Breast epithelium (tissue), 4 donors: ENCODE data around the gene CFHR1. TPM values are rescaled to one million over a fixed set of nuclear protein-coding genes. Genes with fewer than 3 reads are reported as not detected.
A peak's percentile ranks its signal among the peaks of the same experiment; 100 is the strongest.

Experiments used
- DNase-seq, 2 donors: peaks; one replicate each; pipeline ENCODE4 v3.0.0-alpha.2; 2019; ENCODE audit warnings: low spot score in 2 of 2
- H3K27ac ChIP-seq, 2 donors: fragments of 200-600 bp; sonication (generic) in 1 of 2; one replicate each; pipeline ENCODE4 v1.5.1; 2016 to 2019; ENCODE audit warnings: mild to moderate bottlenecking in 1 of 2
- H3K27me3 ChIP-seq, 2 donors: fragments of 200-600 bp; sonication (generic) in 1 of 2; one replicate each; pipeline versions ENCODE4 v1.5.1 to v1.6.0; 2017 to 2019; ENCODE audit warnings: control low read depth in 1 of 2, mild to moderate bottlenecking in 1 of 2
- H3K36me3 ChIP-seq: fragments of 200-600 bp; one replicate; pipeline ENCODE4 v1.5.1; 2019
- H3K4me1 ChIP-seq, 2 donors: fragments of 200-600 bp; sonication (generic); one replicate each; pipeline ENCODE4 v1.5.1; 2016 to 2019; ENCODE audit warnings: control low read depth in 1 of 2
- H3K4me3 ChIP-seq, 3 donors: fragments of 200-600 bp; sonication (generic); 1 replicate in 2 of 3; 2 replicates in 1 of 3; pipeline ENCODE4 v1.5.1; 2016 to 2019; ENCODE audit warnings: mild to moderate bottlenecking in 3 of 3, moderate library complexity in 2 of 3
- H3K9me3 ChIP-seq, 2 donors: fragments of 200-600 bp; sonication (generic) in 1 of 2; one replicate each; pipeline ENCODE4 v1.5.1; 2016 to 2019; ENCODE audit warnings: control low read depth in 1 of 2
- POLR2A ChIP-seq: fragments of 450-650 bp; IDR thresholded peaks from one replicate; pipeline ENCODE4 v1.6.1; 2016; ENCODE audit warnings: antibody characterized with exemption, mild to moderate bottlenecking, moderate library complexity
- intact Hi-C: fragments of 100-400 bp; cut with DNase I; formaldehyde crosslinking; loops from one replicate; pipeline ENCODE4 v1.15.1; 2023; ENCODE audit warnings: low total_unique reads
- total RNA-seq, 3 donors: library from RNA; depleted of rRNA; stranded (reverse); fragments of >200 nt; gene quantifications; one replicate each; pipeline ENCODE4 v1.1.0, GENCODE V29; 2016
- TF ChIP-seq, protein P1 (sequence below), 3 donors: fragments of 450-650 bp; IDR thresholded peaks; one replicate each; pipeline ENCODE4 v1.5.1; 2016 to 2017; ENCODE audit warnings: antibody characterized with exemption in 3 of 3, mild to moderate bottlenecking in 3 of 3, moderate library complexity in 3 of 3

The CFHR1 gene
- total RNA-seq, 3 donors from 2014 or later = not detected

DNA sequence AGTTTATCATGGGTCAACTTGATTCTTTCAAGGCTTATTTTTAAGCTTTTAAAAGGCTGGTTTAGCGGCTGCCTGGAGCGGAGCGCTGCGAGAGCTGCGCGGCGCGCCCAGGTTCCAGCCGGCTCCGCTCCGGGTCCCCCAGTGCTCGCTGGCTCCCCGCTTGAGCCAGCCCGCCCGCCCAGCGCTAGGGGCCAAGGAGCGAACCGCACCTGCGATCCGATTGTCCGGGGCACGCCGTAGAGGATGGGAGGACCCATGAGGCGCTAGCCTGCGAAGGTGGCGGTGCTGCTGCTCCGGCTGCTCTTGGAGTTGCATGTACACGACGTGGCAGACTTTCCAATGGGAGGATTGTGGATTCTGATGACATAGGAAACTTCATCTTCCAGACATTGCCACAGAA lies 58.4 kb downstream of the CFHR1 start:
- H3K27ac ChIP-seq = no peak overlapping the region
- H3K4me1 ChIP-seq = no peaks in the 10 kb centered on the region
- H3K36me3 ChIP-seq = no peaks in the 10 kb centered on the region
- H3K4me3 ChIP-seq = peak overlapping the region in 1 of 3 donors; percentile 35
- TF ChIP-seq, protein P1, sequence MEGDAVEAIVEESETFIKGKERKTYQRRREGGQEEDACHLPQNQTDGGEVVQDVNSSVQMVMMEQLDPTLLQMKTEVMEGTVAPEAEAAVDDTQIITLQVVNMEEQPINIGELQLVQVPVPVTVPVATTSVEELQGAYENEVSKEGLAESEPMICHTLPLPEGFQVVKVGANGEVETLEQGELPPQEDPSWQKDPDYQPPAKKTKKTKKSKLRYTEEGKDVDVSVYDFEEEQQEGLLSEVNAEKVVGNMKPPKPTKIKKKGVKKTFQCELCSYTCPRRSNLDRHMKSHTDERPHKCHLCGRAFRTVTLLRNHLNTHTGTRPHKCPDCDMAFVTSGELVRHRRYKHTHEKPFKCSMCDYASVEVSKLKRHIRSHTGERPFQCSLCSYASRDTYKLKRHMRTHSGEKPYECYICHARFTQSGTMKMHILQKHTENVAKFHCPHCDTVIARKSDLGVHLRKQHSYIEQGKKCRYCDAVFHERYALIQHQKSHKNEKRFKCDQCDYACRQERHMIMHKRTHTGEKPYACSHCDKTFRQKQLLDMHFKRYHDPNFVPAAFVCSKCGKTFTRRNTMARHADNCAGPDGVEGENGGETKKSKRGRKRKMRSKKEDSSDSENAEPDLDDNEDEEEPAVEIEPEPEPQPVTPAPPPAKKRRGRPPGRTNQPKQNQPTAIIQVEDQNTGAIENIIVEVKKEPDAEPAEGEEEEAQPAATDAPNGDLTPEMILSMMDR (IDR thresholded peaks at IDR 0.05) = no peak
- TF ChIP-seq POLR2A = no peak
- intact Hi-C loops = no loop called here
- no peaks in the 10 kb centered on the region for H3K27me3 ChIP-seq
- no peaks in the 10 kb centered on the region for H3K9me3 ChIP-seq
- DNase-seq = no peak

Other genes with a start within 250 kb of the CFHR1 start
- gene KCNT2, start 211.3 kb upstream of the CFHR1 start, total RNA-seq = 1 to 10 TPM; 2.6 to 3.7 (median 3.0) TPM
- 100 to 1,000 TPM in 1 of 3 donors, 10 to 100 TPM in 2; 59.7 to 266 (median 82.3) TPM for gene CFH, start 167.7 kb upstream of the CFHR1 start, total RNA-seq
- not detected for gene CFHR3, start 44.9 kb upstream of the CFHR1 start, total RNA-seq
- not detected for gene CFHR4, start 68.3 kb downstream of the CFHR1 start, total RNA-seq
- gene CFHR2, start 124.0 kb downstream of the CFHR1 start, total RNA-seq = not detected
- not detected for gene CFHR5, start 157.8 kb downstream of the CFHR1 start, total RNA-seq
- gene F13B, start 247.5 kb downstream of the CFHR1 start, total RNA-seq = not detected